ENCODE data around the gene PIK3C2G. TPM values are rescaled to one million over a fixed set of nuclear protein-coding genes. Genes with fewer than 3 reads are reported as not detected.

The PIK3C2G gene
- polyA plus RNA-seq, 1 of the 3 experiments (the other 2 are of a cell fraction): 0.02 TPM

DNA sequence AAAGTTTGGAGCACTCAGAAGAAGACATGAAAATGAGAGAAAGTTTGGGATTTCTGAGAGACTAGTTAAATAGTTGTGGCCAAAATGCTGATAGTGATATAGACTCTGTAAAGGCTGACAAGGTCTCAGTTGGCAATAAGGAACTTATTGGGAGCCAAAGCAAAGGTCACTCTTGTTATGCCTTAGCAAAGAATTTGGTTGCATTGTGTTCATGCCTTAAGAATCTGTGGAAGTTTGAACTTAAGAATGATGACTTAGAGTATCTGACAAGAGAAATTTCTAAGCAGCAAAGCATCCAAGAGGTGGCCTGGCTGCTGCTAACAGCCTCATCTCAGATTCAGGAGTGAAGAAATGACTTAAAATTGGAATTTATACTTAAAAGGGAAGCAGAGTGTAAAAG, 113.8 kb downstream of the PIK3C2G start:
- TF ChIP-seq TEAD4 (IDR thresholded peaks at IDR 0.05; ENCODE audit: borderline replicate concordance, insufficient read depth) (no peak), RXRA (IDR thresholded peaks at IDR 0.05; ENCODE audit: borderline replicate concordance, low read depth) (no peak), FOSL2 (IDR thresholded peaks at IDR 0.05; ENCODE audit: borderline replicate concordance, low read depth) (no peak), NFIC (IDR thresholded peaks at IDR 0.05; ENCODE audit: borderline replicate concordance) (no peak), RCOR1 (IDR thresholded peaks at IDR 0.05; ENCODE audit: low read length) (no peak), CHD2 (IDR thresholded peaks at IDR 0.05; ENCODE audit: low read length, partially characterized antibody) (no peak), FOXM1 (IDR thresholded peaks at IDR 0.05; ENCODE audit: low read depth) (no peak), EZH2phosphoT487 (IDR thresholded peaks at IDR 0.05; ENCODE audit: borderline replicate concordance, low read depth) (no peak)
- TF ChIP-seq, protein P1, sequence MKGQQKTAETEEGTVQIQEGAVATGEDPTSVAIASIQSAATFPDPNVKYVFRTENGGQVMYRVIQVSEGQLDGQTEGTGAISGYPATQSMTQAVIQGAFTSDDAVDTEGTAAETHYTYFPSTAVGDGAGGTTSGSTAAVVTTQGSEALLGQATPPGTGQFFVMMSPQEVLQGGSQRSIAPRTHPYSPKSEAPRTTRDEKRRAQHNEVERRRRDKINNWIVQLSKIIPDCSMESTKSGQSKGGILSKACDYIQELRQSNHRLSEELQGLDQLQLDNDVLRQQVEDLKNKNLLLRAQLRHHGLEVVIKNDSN (IDR thresholded peaks at IDR 0.05; ENCODE audit: borderline replicate concordance, low read depth): no peak
- TF ChIP-seq, protein P2, sequence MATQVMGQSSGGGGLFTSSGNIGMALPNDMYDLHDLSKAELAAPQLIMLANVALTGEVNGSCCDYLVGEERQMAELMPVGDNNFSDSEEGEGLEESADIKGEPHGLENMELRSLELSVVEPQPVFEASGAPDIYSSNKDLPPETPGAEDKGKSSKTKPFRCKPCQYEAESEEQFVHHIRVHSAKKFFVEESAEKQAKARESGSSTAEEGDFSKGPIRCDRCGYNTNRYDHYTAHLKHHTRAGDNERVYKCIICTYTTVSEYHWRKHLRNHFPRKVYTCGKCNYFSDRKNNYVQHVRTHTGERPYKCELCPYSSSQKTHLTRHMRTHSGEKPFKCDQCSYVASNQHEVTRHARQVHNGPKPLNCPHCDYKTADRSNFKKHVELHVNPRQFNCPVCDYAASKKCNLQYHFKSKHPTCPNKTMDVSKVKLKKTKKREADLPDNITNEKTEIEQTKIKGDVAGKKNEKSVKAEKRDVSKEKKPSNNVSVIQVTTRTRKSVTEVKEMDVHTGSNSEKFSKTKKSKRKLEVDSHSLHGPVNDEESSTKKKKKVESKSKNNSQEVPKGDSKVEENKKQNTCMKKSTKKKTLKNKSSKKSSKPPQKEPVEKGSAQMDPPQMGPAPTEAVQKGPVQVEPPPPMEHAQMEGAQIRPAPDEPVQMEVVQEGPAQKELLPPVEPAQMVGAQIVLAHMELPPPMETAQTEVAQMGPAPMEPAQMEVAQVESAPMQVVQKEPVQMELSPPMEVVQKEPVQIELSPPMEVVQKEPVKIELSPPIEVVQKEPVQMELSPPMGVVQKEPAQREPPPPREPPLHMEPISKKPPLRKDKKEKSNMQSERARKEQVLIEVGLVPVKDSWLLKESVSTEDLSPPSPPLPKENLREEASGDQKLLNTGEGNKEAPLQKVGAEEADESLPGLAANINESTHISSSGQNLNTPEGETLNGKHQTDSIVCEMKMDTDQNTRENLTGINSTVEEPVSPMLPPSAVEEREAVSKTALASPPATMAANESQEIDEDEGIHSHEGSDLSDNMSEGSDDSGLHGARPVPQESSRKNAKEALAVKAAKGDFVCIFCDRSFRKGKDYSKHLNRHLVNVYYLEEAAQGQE (IDR thresholded peaks at IDR 0.05; ENCODE audit: low read depth, low read length): no peak
- TF ChIP-seq, protein P3, sequence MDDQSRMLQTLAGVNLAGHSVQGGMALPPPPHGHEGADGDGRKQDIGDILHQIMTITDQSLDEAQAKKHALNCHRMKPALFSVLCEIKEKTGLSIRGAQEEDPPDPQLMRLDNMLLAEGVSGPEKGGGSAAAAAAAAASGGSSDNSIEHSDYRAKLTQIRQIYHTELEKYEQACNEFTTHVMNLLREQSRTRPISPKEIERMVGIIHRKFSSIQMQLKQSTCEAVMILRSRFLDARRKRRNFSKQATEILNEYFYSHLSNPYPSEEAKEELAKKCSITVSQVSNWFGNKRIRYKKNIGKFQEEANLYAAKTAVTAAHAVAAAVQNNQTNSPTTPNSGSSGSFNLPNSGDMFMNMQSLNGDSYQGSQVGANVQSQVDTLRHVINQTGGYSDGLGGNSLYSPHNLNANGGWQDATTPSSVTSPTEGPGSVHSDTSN (IDR thresholded peaks at IDR 0.05): no peak
- H3K4me3 ChIP-seq (ENCODE audit: low read depth in 2 of 2, low read length in 1 of 2): no peak overlapping the region
- H3F3A ChIP-seq (replicated peaks; ENCODE audit: insufficient read depth): no peaks in the 10 kb centered on the region
- CTCF ChIA-PET: no interaction called here
- H3K79me2 ChIP-seq (ENCODE audit: insufficient read depth): no peaks in the 10 kb centered on the region
- H3K9me2 ChIP-seq: no peaks in the 10 kb centered on the region
- H3K27me3 ChIP-seq (ENCODE audit: insufficient read depth): no peaks in the 10 kb centered on the region
- H4K20me1 ChIP-seq (ENCODE audit: insufficient read depth): no peaks in the 10 kb centered on the region
- no peak overlapping the region for H2AFZ ChIP-seq (ENCODE audit: low read depth)
- peaks cover 0 to 3% of the 10 kb centered on the region in 2 experiments; a peak in 1 of 4 replicates for H3K4me1 ChIP-seq (ENCODE audit: control insufficient read depth in 1 of 2, insufficient read depth in 2 of 2, low read depth in 1 of 2, low read length in 1 of 2)
- H3K27ac ChIP-seq (ENCODE audit: low read depth in 2 of 2, low read length in 1 of 2): no peak overlapping the region
- POLR2A ChIA-PET: no interaction called here
- no peak overlapping the region for H3K9ac ChIP-seq
- H3K36me3 ChIP-seq (replicated peaks in 1 of 2; ENCODE audit: control insufficient read depth in 1 of 2, insufficient read depth in 2 of 2, low read length in 1 of 2): no peaks in the 10 kb centered on the region
- no peak overlapping the region for H3K4me2 ChIP-seq
- no peak for DNase-seq
- no peaks in the 10 kb centered on the region for H3K9me3 ChIP-seq

DNA sequence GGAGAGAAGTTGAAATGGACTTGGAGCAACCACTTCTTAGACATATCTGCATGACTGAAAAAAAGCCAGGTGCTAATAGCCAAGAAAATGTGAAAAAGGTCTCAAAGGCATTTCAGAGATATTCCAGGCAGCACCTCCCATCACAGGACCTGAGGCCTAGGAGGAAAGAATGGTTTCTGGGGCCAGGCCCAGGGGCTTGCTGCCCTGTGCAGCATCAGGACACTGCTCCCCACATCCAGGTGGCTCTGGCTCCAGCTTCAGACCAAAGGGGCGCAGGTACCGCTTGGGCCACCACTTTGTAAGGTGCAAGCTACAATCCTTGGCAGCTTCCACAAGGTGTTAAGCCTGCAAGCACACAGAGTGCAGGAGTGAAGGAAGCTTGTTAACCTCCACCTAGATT, 114.3 kb downstream of the PIK3C2G start:
- H3K9me2 ChIP-seq: no peaks in the 10 kb centered on the region
- H3K9me3 ChIP-seq: no peaks in the 10 kb centered on the region
- no peak for DNase-seq
- ChIA-PET CTCF (no interaction called here), POLR2A (no interaction called here)
- H3K4me2 ChIP-seq: no peak overlapping the region
- no peaks in the 10 kb centered on the region for H3K36me3 ChIP-seq (replicated peaks in 1 of 2; ENCODE audit: control insufficient read depth in 1 of 2, insufficient read depth in 2 of 2, low read length in 1 of 2)
- H2AFZ ChIP-seq (ENCODE audit: low read depth): no peak overlapping the region
- no peaks in the 10 kb centered on the region for H4K20me1 ChIP-seq (ENCODE audit: insufficient read depth)
- no peak overlapping the region for H3K9ac ChIP-seq
- peaks cover 0 to 3% of the 10 kb centered on the region in 2 experiments; a peak in 1 of 4 replicates for H3K4me1 ChIP-seq (ENCODE audit: control insufficient read depth in 1 of 2, insufficient read depth in 2 of 2, low read depth in 1 of 2, low read length in 1 of 2)
- H3K79me2 ChIP-seq (ENCODE audit: insufficient read depth): no peaks in the 10 kb centered on the region
- WGBS (ENCODE audit: low lambda C conversion rate): 29% methylated on average over 2 of the region's 2 CpGs
- H3K4me3 ChIP-seq (ENCODE audit: low read depth in 2 of 2, low read length in 1 of 2): no peak overlapping the region
- no peaks in the 10 kb centered on the region for H3K27me3 ChIP-seq (ENCODE audit: insufficient read depth)
- H3K27ac ChIP-seq (ENCODE audit: low read depth in 2 of 2, low read length in 1 of 2): no peak overlapping the region
- no peaks in the 10 kb centered on the region for H3F3A ChIP-seq (replicated peaks; ENCODE audit: insufficient read depth)
- TF ChIP-seq GABPA (IDR thresholded peaks at IDR 0.05; ENCODE audit: low read depth) (no peak), RAD21 (IDR thresholded peaks at IDR 0.05; ENCODE audit: low read length) (no peak), TEAD4 (IDR thresholded peaks at IDR 0.05; ENCODE audit: borderline replicate concordance, insufficient read depth) (no peak), EP300 (IDR thresholded peaks at IDR 0.05; ENCODE audit: borderline replicate concordance in 1 of 2, low read depth in 1 of 2, low read length in 1 of 2) (no peak), SMC3 (IDR thresholded peaks at IDR 0.05; ENCODE audit: low read depth, low read length) (no peak)
- TF ChIP-seq, protein P4, sequence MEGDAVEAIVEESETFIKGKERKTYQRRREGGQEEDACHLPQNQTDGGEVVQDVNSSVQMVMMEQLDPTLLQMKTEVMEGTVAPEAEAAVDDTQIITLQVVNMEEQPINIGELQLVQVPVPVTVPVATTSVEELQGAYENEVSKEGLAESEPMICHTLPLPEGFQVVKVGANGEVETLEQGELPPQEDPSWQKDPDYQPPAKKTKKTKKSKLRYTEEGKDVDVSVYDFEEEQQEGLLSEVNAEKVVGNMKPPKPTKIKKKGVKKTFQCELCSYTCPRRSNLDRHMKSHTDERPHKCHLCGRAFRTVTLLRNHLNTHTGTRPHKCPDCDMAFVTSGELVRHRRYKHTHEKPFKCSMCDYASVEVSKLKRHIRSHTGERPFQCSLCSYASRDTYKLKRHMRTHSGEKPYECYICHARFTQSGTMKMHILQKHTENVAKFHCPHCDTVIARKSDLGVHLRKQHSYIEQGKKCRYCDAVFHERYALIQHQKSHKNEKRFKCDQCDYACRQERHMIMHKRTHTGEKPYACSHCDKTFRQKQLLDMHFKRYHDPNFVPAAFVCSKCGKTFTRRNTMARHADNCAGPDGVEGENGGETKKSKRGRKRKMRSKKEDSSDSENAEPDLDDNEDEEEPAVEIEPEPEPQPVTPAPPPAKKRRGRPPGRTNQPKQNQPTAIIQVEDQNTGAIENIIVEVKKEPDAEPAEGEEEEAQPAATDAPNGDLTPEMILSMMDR (IDR thresholded peaks at IDR 0.05): no peak
- TF ChIP-seq, protein P5, sequence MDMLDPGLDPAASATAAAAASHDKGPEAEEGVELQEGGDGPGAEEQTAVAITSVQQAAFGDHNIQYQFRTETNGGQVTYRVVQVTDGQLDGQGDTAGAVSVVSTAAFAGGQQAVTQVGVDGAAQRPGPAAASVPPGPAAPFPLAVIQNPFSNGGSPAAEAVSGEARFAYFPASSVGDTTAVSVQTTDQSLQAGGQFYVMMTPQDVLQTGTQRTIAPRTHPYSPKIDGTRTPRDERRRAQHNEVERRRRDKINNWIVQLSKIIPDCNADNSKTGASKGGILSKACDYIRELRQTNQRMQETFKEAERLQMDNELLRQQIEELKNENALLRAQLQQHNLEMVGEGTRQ (IDR thresholded peaks at IDR 0.05; ENCODE audit: borderline replicate concordance, low read depth, low read length): no peak

All from SK-N-SH (cell line).